Measurements from ENCODE around the gene BIN1.

BIN1 gene

GRCh38 chr2:127085317-127085681 lies 21.7 kb downstream of the BIN1 start:
- POLR2A ChIA-PET: no interaction called here
- CTCF ChIA-PET: interaction anchor here (0.9 to 2.4 kb wide), 6 partner anchors 8 to 17 kb away, joined by 3 to 18 read pairs (median 3); no protein-coding TSS in a partner anchor
- peak; percentile 52 for DNase-seq (ENCODE audit: extremely low spot score)

GRCh38 chr2:127084611-127085316 lies 22.2 kb downstream of the BIN1 start:
- no peak for DNase-seq (ENCODE audit: extremely low spot score)

More at GRCh38 chr2:127085317-127085681, 21.7 kb downstream of the BIN1 start:
- no peak for TF ChIP-seq CTCF (IDR thresholded peaks at IDR 0.05; ENCODE audit: control extremely low read depth, extremely low read depth, low read depth, missing control alignments)

GRCh38 chr2:127083819-127084503 lies 23.0 kb downstream of the BIN1 start:
- no peak for TF ChIP-seq CTCF (IDR thresholded peaks at IDR 0.05; ENCODE audit: control extremely low read depth, extremely low read depth, low read depth, missing control alignments)
- DNase-seq (ENCODE audit: extremely low spot score): no peak
- CTCF ChIA-PET: interaction anchor here (2.4 to 9.4 kb wide), 2 partner anchors 16 to 17 kb away, joined by 18 to 77 read pairs; no protein-coding TSS in a partner anchor
- POLR2A ChIA-PET: no interaction called here

More at GRCh38 chr2:127084611-127085316, 22.2 kb downstream of the BIN1 start:
- no peak for TF ChIP-seq CTCF (IDR thresholded peaks at IDR 0.05; ENCODE audit: control extremely low read depth, extremely low read depth, low read depth, missing control alignments)
- ChIA-PET POLR2A (no interaction called here), CTCF (interaction anchor here (0.9 to 2.4 kb wide), 5 partner anchors 8 to 17 kb away, joined by 3 to 18 read pairs (median 3); no protein-coding TSS in a partner anchor)

GRCh38 chr2:127082974-127083373 lies 24.0 kb downstream of the BIN1 start:
- ChIA-PET POLR2A (no interaction called here), CTCF (interaction anchor here (9.4 kb wide), 1 partner anchor 16 kb away, joined by 77 read pairs; no protein-coding TSS in a partner anchor)
- no peak for TF ChIP-seq CTCF (IDR thresholded peaks at IDR 0.05; ENCODE audit: control extremely low read depth, extremely low read depth, low read depth, missing control alignments)
- DNase-seq (ENCODE audit: extremely low spot score): no peak

GRCh38 chr2:127081826-127082633 lies 24.9 kb downstream of the BIN1 start:
- TF ChIP-seq CTCF (IDR thresholded peaks at IDR 0.05; ENCODE audit: control extremely low read depth, extremely low read depth, low read depth, missing control alignments): no peak
- POLR2A ChIA-PET: interaction anchor here (0.7 kb wide), 1 partner anchor 308 kb away, joined by 3 read pairs; no protein-coding TSS in a partner anchor
- CTCF ChIA-PET: interaction anchor here (0.8 to 9.4 kb wide), 2 partner anchors 10 to 15 kb away, joined by 3 to 77 read pairs; no protein-coding TSS in a partner anchor
- DNase-seq (ENCODE audit: extremely low spot score): peak; percentile 80
